ENCODE data around the gene TIAM2. TPM values are rescaled to one million over a fixed set of nuclear protein-coding genes. Genes with fewer than 3 reads are reported as not detected.
A peak's percentile ranks its signal among the peaks of the same experiment; 100 is the strongest.

The TIAM2 gene
- total and polyA plus RNA-seq, 2 donors (not counting 3 experiments of a cell fraction or from before 2014, with no cell fraction given): 9.6 to 18.5 TPM

GRCh38 chr6:155190677-155191076 lies 195.6 kb downstream of the TIAM2 start:
- ChIA-PET CTCF (interaction anchor here (1.2 to 4.1 kb wide), 2 partner anchors 57 to 86 kb away, joined by 4 to 35 read pairs; no protein-coding TSS in a partner anchor), POLR2A (interaction anchor here (0.7 kb wide), 1 partner anchor 48 kb away, joined by 3 read pairs; no protein-coding TSS in a partner anchor)
- H3K4me2 ChIP-seq (ENCODE audit: insufficient read depth, low read length): peak overlapping the region; percentile 89
- no peaks in the 10 kb centered on the region for H3K79me2 ChIP-seq (ENCODE audit: control insufficient read depth, insufficient read depth, low read length)
- H3K4me3 ChIP-seq (replicated peaks in 1 of 3; ENCODE audit: insufficient read depth in 1 of 3, low read depth in 1 of 3, low read length in 3 of 3): no peak overlapping the region
- BruUV-seq (replicated peaks): no TSS peak
- DNase-seq (ENCODE audit: low read depth, low spot score): peak; percentile 89
- intact Hi-C loops (cut with micrococcal nuclease): no loop called here
- H3K27me3 ChIP-seq (ENCODE audit: control insufficient read depth in 2 of 2, insufficient read depth in 2 of 2, low read length in 2 of 2): no peaks in the 10 kb centered on the region
- no peaks in the 10 kb centered on the region for H3K9me3 ChIP-seq (replicated peaks; ENCODE audit: control insufficient read depth, insufficient read depth, low read length)
- no peaks in the 10 kb centered on the region for H3K36me3 ChIP-seq (ENCODE audit: control insufficient read depth in 2 of 2, extremely low read depth in 1 of 2, insufficient read depth in 2 of 2, low read length in 2 of 2)
- peak overlapping the region; percentile 90 for H3K27ac ChIP-seq (ENCODE audit: insufficient read depth, low read depth, low read length)
- H3K9me1 ChIP-seq (replicated peaks; ENCODE audit: control insufficient read depth, extremely low read depth, insufficient read depth, low read length): no peaks in the 10 kb centered on the region
- TF ChIP-seq MAX (IDR thresholded peaks at IDR 0.05; ENCODE audit: insufficient read depth, insufficient read length): no peak
- FAIRE-seq: peak; percentile 83
- dilution Hi-C loops (cut with MboI; ENCODE audit: extremely low pct_ligation_motif_present, low sequenced_read_pairs): no loop called here
- peaks cover 51% of the 10 kb centered on the region for H3K4me1 ChIP-seq (ENCODE audit: control insufficient read depth, extremely low read depth, insufficient read depth, low read length)
- H3K9ac ChIP-seq (replicated peaks; ENCODE audit: extremely low read depth, insufficient read depth, low read length): peak overlapping the region; percentile 85
- H2AFZ ChIP-seq (ENCODE audit: low read depth, low read length): peak overlapping the region; percentile 20
- H4K20me1 ChIP-seq (replicated peaks; ENCODE audit: control insufficient read depth, extremely low read depth, insufficient read depth, low read length): no peaks in the 10 kb centered on the region

- ChIA-PET POLR2A (no interaction called here), CTCF (no interaction called here)
- H3K9me3 ChIP-seq (replicated peaks; ENCODE audit: control insufficient read depth, insufficient read depth, low read length): no peaks in the 10 kb centered on the region
- no peak overlapping the region for H3K4me3 ChIP-seq (replicated peaks in 1 of 3; ENCODE audit: insufficient read depth in 1 of 3, low read depth in 1 of 3, low read length in 3 of 3)
- no peak for TF ChIP-seq FOS (IDR thresholded peaks at IDR 0.05; ENCODE audit: borderline replicate concordance, insufficient read depth, low read length)
- no peak for TF ChIP-seq JUN (IDR thresholded peaks at IDR 0.05; ENCODE audit: borderline replicate concordance, insufficient read depth, insufficient read length, low read depth)
- TF ChIP-seq POLR2A (IDR thresholded peaks at IDR 0.05; ENCODE audit: low read depth, low read length): no peak
- no peak for TF ChIP-seq MAX (IDR thresholded peaks at IDR 0.05; ENCODE audit: insufficient read depth, insufficient read length)
- TF ChIP-seq POLR2AphosphoS5 (IDR thresholded peaks at IDR 0.05; ENCODE audit: insufficient read depth, low read depth, low read length): no peak
- no peak for TF ChIP-seq CTCF (IDR thresholded peaks at IDR 0.05; ENCODE audit: extremely low read depth in 1 of 2, insufficient read depth in 1 of 2, low read depth in 1 of 2, low read length in 2 of 2)
- no peak for TF ChIP-seq EZH2 (IDR thresholded peaks at IDR 0.05; ENCODE audit: borderline replicate concordance, low read depth, low read length, severe bottlenecking)
- TF ChIP-seq GATA2 (IDR thresholded peaks at IDR 0.05; ENCODE audit: insufficient read depth, insufficient read length, low read depth, low read length): no peak
- TF ChIP-seq MYC (IDR thresholded peaks at IDR 0.05; ENCODE audit: low read depth, low read length): no peak
- no peak overlapping the region for H3K9ac ChIP-seq (replicated peaks; ENCODE audit: extremely low read depth, insufficient read depth, low read length)
- no peaks in the 10 kb centered on the region for H3K27me3 ChIP-seq (ENCODE audit: control insufficient read depth in 2 of 2, insufficient read depth in 2 of 2, low read length in 2 of 2)
- BruUV-seq (replicated peaks): no TSS peak
- H3K4me1 ChIP-seq (ENCODE audit: control insufficient read depth, extremely low read depth, insufficient read depth, low read length): peaks cover 26% of the 10 kb centered on the region
- H4K20me1 ChIP-seq (replicated peaks; ENCODE audit: control insufficient read depth, extremely low read depth, insufficient read depth, low read length): no peaks in the 10 kb centered on the region
- FAIRE-seq (no peak), DNase-seq (ENCODE audit: low read depth, low spot score) (no peak)
- no peaks in the 10 kb centered on the region for H3K79me2 ChIP-seq (ENCODE audit: control insufficient read depth, insufficient read depth, low read length)
- H3K27ac ChIP-seq (ENCODE audit: insufficient read depth, low read depth, low read length): no peak overlapping the region
- H3K36me3 ChIP-seq (ENCODE audit: control insufficient read depth in 2 of 2, extremely low read depth in 1 of 2, insufficient read depth in 2 of 2, low read length in 2 of 2): no peaks in the 10 kb centered on the region
- dilution Hi-C loops (cut with MboI; ENCODE audit: extremely low pct_ligation_motif_present, low sequenced_read_pairs) (no loop called here), intact Hi-C loops (cut with micrococcal nuclease) (no loop called here)
- H3K9me1 ChIP-seq (replicated peaks; ENCODE audit: control insufficient read depth, extremely low read depth, insufficient read depth, low read length): no peaks in the 10 kb centered on the region
- H3K4me2 ChIP-seq (ENCODE audit: insufficient read depth, low read length): no peak overlapping the region
- H2AFZ ChIP-seq (ENCODE audit: low read depth, low read length): no peak overlapping the region
Observed at GRCh38 chr6:155193526-155193925, 198.4 kb downstream of the TIAM2 start.

Measured in endothelial cell of umbilical vein (primary cell).